Dermis blood vessel endothelial cell (primary cell): ENCODE results near the gene DIO1. TPM values are rescaled to one million over a fixed set of nuclear protein-coding genes. Genes with fewer than 3 reads are reported as not detected.
A peak's percentile ranks its signal among the peaks of the same experiment; 100 is the strongest.

ENCODE experiments used
- DNase-seq: peaks from one replicate; pipeline ENCODE4 v3.0.0; 2010
- total RNA-seq: library from RNA; depleted of rRNA; stranded (reverse); fragments of >200 nt; gene quantifications from 2 replicates; pipeline ENCODE4 v1.2.3, GENCODE V29; 2014

Gene DIO1
- total RNA-seq, 1 donor from 2014 or later: not detected

- DNase-seq: no peak
These were observed 49.6 kb downstream of the DIO1 start for GRCh38 chr1:53943490-53944043.

- DNase-seq: peak; percentile 15
These were observed 50.6 kb downstream of the DIO1 start for GRCh38 chr1:53944469-53945182.

GRCh38 chr1:53945183-53945432 is 51.1 kb downstream of the DIO1 start:
- DNase-seq: no peak

- peak; percentile 97 for DNase-seq
These were observed 51.7 kb downstream of the DIO1 start, which contains the start of gene IFT25 for GRCh38 chr1:53945433-53946251. IFT25 (minus strand) TSS chr1:53945699; CDS start chr1:53940082, 5,617 bp downstream.

- peak; percentile 87 for DNase-seq
These were observed 52.5 kb downstream of the DIO1 start, which contains the start of gene LRRC42 for GRCh38 chr1:53946252-53947171. LRRC42 (plus strand) TSS chr1:53946350; CDS start chr1:53952000, 5,650 bp downstream.

GRCh38 chr1:53947172-53947907 is 53.4 kb downstream of the DIO1 start:
- no peak for DNase-seq

- DNase-seq: no peak
These were observed 54.3 kb downstream of the DIO1 start for GRCh38 chr1:53948291-53948690.

GRCh38 chr1:53949023-53949990 is 55.3 kb downstream of the DIO1 start:
- DNase-seq: peak; percentile 66

GRCh38 chr1:53951697-53952096 is 57.7 kb downstream of the DIO1 start:
- no peak for DNase-seq

- DNase-seq: no peak
These were observed 60.1 kb downstream of the DIO1 start for GRCh38 chr1:53954128-53954527.

- DNase-seq: no peak
These were observed 62.6 kb downstream of the DIO1 start for GRCh38 chr1:53956308-53957168.

- DNase-seq: peak; percentile 38
These were observed 63.3 kb downstream of the DIO1 start for GRCh38 chr1:53957194-53957818.

GRCh38 chr1:53959664-53960250 is 65.8 kb downstream of the DIO1 start:
- peak; percentile 58 for DNase-seq

Other genes with a start within 250 kb of the DIO1 start
- gene GLIS1, start 155.0 kb upstream of the DIO1 start, total RNA-seq: not detected in 2 replicates
- gene NDC1, start 55.9 kb upstream of the DIO1 start, total RNA-seq: 15.0 and 36.8 TPM in 2 replicates
- 13.4 and 14.9 TPM in 2 replicates for gene YIPF1, start 4.4 kb upstream of the DIO1 start, total RNA-seq
- gene IFT25, start 51.5 kb downstream of the DIO1 start, total RNA-seq: 12.6 and 20.8 TPM in 2 replicates
- gene LRRC42, start 52.2 kb downstream of the DIO1 start, total RNA-seq: 23.6 and 28.2 TPM in 2 replicates
- gene LDLRAD1, start 124.0 kb downstream of the DIO1 start, total RNA-seq: not detected in 2 replicates
- gene TMEM59, start 159.0 kb downstream of the DIO1 start, total RNA-seq: 290 and 375 TPM in 2 replicates
- gene TCEANC2, start 159.4 kb downstream of the DIO1 start, total RNA-seq: 3.7 and 3.8 TPM in 2 replicates